H1 (cell line): ENCODE results near the gene INAVA. TPM values are rescaled to one million over a fixed set of nuclear protein-coding genes. Genes with fewer than 3 reads are reported as not detected.

Experiments used
- polyA plus RNA-seq, 7 experiments: library from polyadenylated mRNA; depleted of rRNA in 3 of 7; stranded (reverse) in 5 of 7; unstranded in 2 of 7; fragments of >200 nt in 5 of 7; fragments of 200-250 nt in 2 of 7; gene quantifications; 1 replicate in 5 of 7; 2 replicates in 1 of 7; 4 replicates in 1 of 7; pipeline versions ENCODE4 v1.2.1 to v1.2.3, GENCODE V29; 2011 to 2013; ENCODE audit warnings: missing spikeins in 2 of 7, mixed read lengths in 2 of 7
- total RNA-seq: library from RNA; stranded (reverse); fragmentation: NEBNext Ultra II Directional; extraction: Animal tissue kit (Norgen Biotek cat#: 25700); gene quantifications from 2 replicates; pipeline ENCODE4 v1.2.1, GENCODE V29; 2021
- TF ChIP-seq, protein P1 (sequence below): fragments of 300-600 bp; sonication (generic); IDR thresholded peaks from 2 replicates; pipeline ENCODE4 v1.7.1; 2012; ENCODE audit warnings: low read length, moderate library complexity, mild to moderate bottlenecking, inconsistent platforms; ENCODE audit not compliant: insufficient replicate concordance

The INAVA gene
- total and polyA plus RNA-seq, 2 of the 8 experiments (the other 6 are each of a cell fraction or from before 2014, with no cell fraction given), result 46.8 to 49.3 TPM

DNA sequence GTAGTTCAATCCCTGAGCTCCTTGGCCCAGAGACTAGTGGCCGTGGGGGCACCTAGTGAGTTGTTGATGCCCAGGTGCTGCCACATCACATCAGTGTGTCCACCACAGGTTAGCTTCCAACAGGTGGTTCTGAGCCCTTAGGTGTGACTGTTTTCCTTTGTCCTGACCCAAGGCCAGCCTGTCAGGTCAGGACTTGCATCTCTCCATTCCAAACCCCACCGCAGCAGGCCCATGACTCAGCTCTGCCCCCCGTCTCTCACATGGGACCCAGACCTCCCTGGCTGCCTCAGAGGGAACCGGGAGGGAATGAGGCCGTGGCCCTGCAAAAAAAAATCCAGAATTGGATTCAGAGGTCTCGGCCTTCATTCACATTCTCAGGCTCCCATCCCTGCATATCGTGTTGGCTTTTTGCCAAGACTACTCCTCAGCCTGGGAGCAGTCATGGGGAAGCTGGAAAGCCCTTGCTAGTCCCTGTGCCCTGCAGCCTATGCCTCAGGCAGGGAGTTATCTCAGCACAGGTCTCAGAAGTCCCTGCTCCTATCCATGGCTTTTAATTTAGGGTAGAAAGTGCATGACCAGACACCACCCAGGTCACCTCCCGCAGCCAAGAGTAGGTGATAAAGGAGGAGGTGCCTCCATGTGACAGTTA is 7.2 kb downstream of the INAVA start (continued):
- TF ChIP-seq, protein P1, sequence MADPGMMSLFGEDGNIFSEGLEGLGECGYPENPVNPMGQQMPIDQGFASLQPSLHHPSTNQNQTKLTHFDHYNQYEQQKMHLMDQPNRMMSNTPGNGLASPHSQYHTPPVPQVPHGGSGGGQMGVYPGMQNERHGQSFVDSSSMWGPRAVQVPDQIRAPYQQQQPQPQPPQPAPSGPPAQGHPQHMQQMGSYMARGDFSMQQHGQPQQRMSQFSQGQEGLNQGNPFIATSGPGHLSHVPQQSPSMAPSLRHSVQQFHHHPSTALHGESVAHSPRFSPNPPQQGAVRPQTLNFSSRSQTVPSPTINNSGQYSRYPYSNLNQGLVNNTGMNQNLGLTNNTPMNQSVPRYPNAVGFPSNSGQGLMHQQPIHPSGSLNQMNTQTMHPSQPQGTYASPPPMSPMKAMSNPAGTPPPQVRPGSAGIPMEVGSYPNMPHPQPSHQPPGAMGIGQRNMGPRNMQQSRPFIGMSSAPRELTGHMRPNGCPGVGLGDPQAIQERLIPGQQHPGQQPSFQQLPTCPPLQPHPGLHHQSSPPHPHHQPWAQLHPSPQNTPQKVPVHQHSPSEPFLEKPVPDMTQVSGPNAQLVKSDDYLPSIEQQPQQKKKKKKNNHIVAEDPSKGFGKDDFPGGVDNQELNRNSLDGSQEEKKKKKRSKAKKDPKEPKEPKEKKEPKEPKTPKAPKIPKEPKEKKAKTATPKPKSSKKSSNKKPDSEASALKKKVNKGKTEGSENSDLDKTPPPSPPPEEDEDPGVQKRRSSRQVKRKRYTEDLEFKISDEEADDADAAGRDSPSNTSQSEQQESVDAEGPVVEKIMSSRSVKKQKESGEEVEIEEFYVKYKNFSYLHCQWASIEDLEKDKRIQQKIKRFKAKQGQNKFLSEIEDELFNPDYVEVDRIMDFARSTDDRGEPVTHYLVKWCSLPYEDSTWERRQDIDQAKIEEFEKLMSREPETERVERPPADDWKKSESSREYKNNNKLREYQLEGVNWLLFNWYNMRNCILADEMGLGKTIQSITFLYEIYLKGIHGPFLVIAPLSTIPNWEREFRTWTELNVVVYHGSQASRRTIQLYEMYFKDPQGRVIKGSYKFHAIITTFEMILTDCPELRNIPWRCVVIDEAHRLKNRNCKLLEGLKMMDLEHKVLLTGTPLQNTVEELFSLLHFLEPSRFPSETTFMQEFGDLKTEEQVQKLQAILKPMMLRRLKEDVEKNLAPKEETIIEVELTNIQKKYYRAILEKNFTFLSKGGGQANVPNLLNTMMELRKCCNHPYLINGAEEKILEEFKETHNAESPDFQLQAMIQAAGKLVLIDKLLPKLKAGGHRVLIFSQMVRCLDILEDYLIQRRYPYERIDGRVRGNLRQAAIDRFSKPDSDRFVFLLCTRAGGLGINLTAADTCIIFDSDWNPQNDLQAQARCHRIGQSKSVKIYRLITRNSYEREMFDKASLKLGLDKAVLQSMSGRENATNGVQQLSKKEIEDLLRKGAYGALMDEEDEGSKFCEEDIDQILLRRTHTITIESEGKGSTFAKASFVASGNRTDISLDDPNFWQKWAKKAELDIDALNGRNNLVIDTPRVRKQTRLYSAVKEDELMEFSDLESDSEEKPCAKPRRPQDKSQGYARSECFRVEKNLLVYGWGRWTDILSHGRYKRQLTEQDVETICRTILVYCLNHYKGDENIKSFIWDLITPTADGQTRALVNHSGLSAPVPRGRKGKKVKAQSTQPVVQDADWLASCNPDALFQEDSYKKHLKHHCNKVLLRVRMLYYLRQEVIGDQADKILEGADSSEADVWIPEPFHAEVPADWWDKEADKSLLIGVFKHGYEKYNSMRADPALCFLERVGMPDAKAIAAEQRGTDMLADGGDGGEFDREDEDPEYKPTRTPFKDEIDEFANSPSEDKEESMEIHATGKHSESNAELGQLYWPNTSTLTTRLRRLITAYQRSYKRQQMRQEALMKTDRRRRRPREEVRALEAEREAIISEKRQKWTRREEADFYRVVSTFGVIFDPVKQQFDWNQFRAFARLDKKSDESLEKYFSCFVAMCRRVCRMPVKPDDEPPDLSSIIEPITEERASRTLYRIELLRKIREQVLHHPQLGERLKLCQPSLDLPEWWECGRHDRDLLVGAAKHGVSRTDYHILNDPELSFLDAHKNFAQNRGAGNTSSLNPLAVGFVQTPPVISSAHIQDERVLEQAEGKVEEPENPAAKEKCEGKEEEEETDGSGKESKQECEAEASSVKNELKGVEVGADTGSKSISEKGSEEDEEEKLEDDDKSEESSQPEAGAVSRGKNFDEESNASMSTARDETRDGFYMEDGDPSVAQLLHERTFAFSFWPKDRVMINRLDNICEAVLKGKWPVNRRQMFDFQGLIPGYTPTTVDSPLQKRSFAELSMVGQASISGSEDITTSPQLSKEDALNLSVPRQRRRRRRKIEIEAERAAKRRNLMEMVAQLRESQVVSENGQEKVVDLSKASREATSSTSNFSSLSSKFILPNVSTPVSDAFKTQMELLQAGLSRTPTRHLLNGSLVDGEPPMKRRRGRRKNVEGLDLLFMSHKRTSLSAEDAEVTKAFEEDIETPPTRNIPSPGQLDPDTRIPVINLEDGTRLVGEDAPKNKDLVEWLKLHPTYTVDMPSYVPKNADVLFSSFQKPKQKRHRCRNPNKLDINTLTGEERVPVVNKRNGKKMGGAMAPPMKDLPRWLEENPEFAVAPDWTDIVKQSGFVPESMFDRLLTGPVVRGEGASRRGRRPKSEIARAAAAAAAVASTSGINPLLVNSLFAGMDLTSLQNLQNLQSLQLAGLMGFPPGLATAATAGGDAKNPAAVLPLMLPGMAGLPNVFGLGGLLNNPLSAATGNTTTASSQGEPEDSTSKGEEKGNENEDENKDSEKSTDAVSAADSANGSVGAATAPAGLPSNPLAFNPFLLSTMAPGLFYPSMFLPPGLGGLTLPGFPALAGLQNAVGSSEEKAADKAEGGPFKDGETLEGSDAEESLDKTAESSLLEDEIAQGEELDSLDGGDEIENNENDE, result no peak
